A204.1 (cell line): Measurements from ENCODE around the gene AK8.

Source experiments
- FAIRE-seq: peaks from 2 replicates; lab custom pipeline; 2012; peaks lifted over from hg19 to GRCh38; lab: Jason Lieb, UNC

AK8 gene

DNA sequence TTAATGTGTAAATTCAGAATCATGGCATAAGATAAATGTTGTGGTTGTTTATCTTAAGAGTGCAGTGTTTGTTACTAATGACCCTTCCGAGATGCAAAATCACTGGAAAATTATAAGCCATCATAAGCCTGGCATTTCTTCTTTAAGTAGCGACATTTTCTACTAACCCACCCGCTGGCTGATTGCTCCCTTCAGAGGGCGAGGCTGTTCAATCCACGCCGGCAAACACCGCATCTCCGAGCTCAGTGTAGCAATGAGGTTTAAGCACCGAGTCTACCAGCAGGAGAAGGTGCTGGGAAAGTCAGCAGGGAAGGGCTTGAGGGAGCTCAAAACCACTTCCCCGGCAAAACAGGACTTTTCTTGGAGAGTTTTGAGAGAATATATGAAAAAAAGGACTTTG, 52.7 kb downstream of the AK8 start:
- FAIRE-seq, result no peak

- no peak for FAIRE-seq
Observed at GRCh38 chr9:132824951-132825350, 53.1 kb downstream of the AK8 start.

- FAIRE-seq, result no peak
Observed at GRCh38 chr9:132824151-132824550, 53.9 kb downstream of the AK8 start.

GRCh38 chr9:132823370-132824145, 54.5 kb downstream of the AK8 start:
- FAIRE-seq, result no peak

- FAIRE-seq, result no peak
Observed at GRCh38 chr9:132820169-132820944, 57.7 kb downstream of the AK8 start.

DNA sequence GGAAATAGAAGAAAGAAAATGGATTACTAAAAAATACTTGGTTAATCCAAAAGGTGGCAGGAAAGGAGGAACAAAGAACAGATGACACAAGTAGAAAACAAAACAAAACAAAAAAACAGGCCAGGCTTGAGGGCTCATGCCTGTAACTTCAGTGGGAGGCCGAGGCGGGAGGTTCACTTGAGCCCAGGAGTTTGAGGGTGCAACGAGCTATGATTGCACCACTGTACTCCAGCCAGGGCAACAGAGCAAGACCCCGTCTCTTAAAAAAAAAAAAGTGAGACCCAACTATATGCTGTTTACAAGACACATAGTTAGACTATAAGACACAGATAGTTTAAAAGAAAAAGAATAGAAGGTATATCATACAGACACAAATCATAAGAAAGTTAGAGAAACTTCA, 59.5 kb downstream of the AK8 start:
- FAIRE-seq, result no peak

DNA sequence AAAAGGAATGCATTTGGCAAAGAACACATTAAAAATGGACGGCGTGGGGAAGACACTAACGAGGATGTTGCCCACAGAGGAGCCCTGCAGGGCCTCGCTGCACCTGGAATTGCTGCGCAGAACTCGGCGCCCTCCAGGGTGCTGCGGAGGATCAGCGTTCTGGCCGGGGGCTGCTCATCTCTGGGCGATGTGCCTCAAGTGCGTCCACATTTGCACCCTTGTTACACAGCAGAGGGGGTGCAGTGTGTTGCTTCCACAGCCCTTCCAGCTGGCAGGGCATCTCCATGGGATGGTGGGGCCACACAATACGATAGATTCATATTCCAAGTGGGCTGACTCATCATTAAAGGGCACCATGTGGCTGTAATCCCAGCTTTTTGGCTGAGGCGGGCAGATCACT, 63.1 kb downstream of the AK8 start:
- no peak for FAIRE-seq

DNA sequence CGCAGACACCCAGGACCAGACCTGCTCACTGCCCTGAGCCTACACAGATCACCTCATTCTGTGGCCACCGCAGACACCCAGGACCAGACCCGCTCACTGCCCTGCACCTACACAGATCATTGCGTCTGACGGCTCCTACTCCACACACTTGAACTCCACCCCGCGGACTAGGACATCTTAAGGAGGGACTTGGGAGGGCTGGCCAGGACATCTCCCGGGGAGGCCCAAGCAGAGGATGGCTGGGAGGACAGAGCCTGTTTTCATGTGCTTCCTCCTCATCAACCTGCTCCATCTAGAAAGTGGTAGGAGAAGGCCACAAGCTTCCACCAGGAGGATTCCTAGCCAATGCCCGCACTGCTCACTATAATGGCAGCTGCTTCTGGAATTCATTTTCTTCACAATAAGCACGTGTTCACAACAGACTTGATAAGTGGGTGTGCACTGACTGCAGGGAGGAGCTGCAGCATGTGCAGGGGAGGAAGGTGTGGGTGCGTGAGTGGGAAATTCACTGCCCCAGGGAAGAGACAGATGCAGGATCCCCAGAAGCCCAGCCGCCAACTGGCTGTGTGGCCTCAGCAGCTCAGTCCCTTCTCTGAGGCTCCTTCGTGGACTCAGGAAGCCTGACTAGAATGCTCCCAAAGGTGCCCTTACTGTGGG, 64.8 kb downstream of the AK8 start:
- FAIRE-seq, result no peak

- FAIRE-seq, result no peak
Observed at GRCh38 chr9:132811985-132812384, 66.1 kb downstream of the AK8 start.

GRCh38 chr9:132810314-132810713, 67.8 kb downstream of the AK8 start:
- no peak for FAIRE-seq

- FAIRE-seq, result no peak
Observed at GRCh38 chr9:132809677-132810271, 68.3 kb downstream of the AK8 start.

DNA sequence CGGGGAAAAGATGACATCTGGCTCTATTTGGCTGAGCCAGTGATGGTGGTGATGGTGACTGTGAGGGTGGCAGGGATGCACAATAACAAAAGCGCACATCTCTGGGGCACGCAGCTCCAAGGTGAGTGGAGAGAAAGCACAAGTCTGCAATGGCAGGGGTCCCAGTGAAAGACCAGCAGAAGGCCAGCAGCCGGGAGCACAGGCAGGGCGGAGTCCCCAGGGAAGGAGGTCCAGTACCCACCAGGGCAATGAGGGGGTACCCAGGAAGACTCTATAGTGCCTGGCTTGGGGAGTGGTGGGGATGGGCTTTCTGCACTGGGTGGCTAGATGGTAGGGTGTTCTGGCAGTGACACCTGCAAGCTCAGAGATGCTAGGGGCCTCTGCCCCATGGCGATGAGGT, 69.4 kb downstream of the AK8 start:
- no peak for FAIRE-seq

DNA sequence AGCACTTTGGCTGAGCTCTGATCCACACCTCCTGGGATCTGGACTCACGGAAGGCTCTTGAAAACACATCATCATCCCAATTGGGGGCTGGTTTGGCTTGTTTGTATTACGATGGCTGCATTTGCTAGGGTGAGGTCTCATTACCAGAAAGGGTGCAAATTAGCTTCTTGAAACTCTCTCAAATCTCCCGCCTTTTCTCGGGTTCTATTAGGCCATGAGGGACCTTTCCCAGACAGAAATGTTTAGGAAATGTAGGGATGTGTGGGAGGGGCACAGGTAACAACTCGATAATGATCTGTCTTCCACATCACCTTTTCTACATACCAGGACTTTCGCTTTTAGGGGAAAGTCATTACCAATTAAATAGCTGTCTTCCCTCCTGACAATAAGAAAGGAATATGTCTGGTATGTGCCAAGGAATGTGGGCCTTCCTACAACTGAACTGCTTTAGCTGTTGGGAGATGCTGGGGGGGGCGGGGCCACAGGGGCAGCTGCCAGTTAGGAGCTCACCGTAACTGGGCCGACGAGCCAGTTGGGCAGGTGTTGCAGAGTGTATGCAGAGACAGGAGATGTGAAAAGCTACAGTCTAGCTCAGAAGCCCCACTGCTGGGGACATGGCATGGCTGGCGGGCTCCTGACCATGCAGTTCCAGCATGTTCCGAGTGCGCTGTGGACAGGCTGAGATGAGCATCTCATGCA, 71.2 kb downstream of the AK8 start:
- FAIRE-seq, result no peak

- FAIRE-seq, result no peak
Observed at GRCh38 chr9:132806306-132806705, 71.8 kb downstream of the AK8 start.

DNA sequence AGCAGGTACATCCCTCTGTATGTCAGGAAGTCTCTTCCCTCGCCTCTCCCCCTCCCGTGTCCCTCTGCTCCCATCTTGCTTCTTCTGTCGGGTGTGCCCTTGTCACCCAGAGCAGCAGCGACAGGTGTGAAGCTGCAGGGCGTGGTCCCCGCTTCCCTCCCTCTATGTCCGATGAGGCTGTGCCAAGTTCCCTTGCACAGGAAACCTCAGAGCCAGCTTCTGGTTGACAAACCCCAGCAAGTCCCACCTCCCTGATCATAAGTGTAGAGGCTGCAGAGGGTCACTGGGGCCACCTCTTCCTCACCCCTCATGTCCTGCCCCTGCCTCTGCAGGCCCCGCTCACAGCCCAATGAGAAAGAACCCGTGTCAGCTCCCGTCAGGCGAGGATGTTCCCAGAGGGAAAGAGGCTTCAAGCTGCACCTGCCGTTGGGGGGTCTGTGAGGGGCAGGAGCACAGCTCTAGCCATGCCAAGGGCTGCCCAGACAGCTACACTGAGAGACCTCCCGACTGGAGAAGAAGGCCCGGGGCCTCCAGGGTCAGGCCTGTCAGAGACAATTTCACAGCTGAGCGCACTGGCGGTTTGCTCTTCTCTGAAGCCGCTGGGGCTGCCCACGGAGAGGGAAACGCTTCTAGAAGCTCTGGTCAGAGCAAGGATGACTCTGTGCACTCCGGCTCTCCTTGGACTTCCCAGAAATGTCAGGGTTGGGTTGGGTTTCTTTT, 73.3 kb downstream of the AK8 start:
- no peak for FAIRE-seq

GRCh38 chr9:132802121-132802795, 75.8 kb downstream of the AK8 start:
- no peak for FAIRE-seq

DNA sequence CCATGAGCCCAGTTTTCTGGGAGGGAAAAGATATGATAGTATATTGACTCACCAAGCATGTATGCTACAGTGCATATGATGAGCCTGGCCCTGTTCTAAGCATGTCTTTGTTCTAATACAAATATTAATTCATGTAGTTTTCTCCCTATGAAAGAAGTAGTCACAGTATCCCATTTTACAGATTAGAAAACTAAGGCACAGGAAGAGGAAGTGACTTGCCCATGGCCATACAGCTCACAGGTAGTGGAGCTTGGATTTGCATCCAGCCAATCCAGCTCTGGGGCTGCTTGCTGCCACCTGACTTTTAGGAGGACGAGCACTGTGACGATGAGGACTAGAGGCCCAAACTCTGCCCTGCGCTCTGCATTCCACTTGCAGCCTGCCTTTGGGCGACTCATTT, 76.4 kb downstream of the AK8 start:
- no peak for FAIRE-seq

- FAIRE-seq, result no peak
Observed at GRCh38 chr9:132800038-132800648, 77.9 kb downstream of the AK8 start.

- no peak for FAIRE-seq
Observed at GRCh38 chr9:132798817-132799790, 79.0 kb downstream of the AK8 start.
